Osteocyte (in vitro differentiated cells): ENCODE data around the gene CLDN11. TPM values are rescaled to one million over a fixed set of nuclear protein-coding genes. Genes with fewer than 3 reads are reported as not detected.

Source experiments
- DNase-seq: peaks from one replicate; pipeline ENCODE4 v3.0.0; 2021; ENCODE audit warnings: mixed read lengths; ENCODE audit not compliant: unreplicated experiment; ENCODE audit errors: extremely low spot score
- H3K27ac Mint-ChIP-seq: one replicate; pipeline ENCODE4 v1.8.0; 2021; ENCODE audit warnings: mild to moderate bottlenecking, mixed read lengths; ENCODE audit not compliant: unreplicated experiment
- H3K27me3 Mint-ChIP-seq: one replicate; pipeline ENCODE4 v1.8.0; 2021; ENCODE audit warnings: mixed read lengths; ENCODE audit not compliant: unreplicated experiment
- H3K36me3 Mint-ChIP-seq: one replicate; pipeline ENCODE4 v1.8.0; 2021; ENCODE audit warnings: mixed read lengths; ENCODE audit not compliant: unreplicated experiment
- H3K4me1 Mint-ChIP-seq: one replicate; pipeline ENCODE4 v1.8.0; 2021; ENCODE audit warnings: mixed read lengths; ENCODE audit not compliant: unreplicated experiment
- H3K4me3 Mint-ChIP-seq: one replicate; pipeline ENCODE4 v1.8.0; 2021; ENCODE audit warnings: mild to moderate bottlenecking, moderate library complexity, mixed read lengths; ENCODE audit not compliant: unreplicated experiment
- H3K9me3 Mint-ChIP-seq: one replicate; pipeline ENCODE4 v1.8.0; 2021; ENCODE audit warnings: mixed read lengths; ENCODE audit not compliant: unreplicated experiment
- total RNA-seq: library from RNA; stranded (reverse); gene quantifications from 2 replicates; pipeline ENCODE4 v1.2.1, GENCODE V29; 2021
- TF ChIP-seq, protein P1 (sequence below): fragments of 200-600 bp; sonication (generic); IDR thresholded peaks from 2 replicates; pipeline ENCODE4 v1.5.0; 2021; ENCODE audit warnings: antibody characterized with exemption, mild to moderate bottlenecking, moderate library complexity

CLDN11 gene
- total RNA-seq, 1 donor from 2014 or later = 13.8 TPM

DNA sequence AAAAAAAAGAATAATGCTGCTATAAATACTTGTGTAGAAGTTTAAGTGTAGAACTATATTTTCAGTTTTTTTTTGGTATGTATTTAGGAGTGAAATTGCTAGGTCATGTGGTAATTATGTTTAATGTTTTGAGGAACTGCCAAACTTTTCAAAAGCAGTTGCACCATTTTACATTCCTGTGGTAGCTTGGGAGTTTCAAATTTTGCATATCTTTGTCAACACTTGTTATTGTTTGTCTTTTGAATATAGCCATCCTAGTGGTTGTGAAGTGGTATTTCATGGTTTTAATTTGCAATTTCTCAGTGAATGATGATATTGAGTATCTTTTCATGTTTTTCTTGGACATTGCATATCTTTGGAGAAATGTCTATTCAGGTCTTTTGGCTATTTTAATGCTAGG lies 30.7 kb upstream of the CLDN11 start:
- Mint-ChIP-seq H3K4me3 (no peak overlapping the region), H3K9me3 (no peaks in the 10 kb centered on the region), H3K27ac (no peak overlapping the region), H3K4me1 (peaks cover 11% of the 10 kb centered on the region), H3K36me3 (peaks cover 53% of the 10 kb centered on the region), H3K27me3 (no peaks in the 10 kb centered on the region)
- TF ChIP-seq, protein P1, sequence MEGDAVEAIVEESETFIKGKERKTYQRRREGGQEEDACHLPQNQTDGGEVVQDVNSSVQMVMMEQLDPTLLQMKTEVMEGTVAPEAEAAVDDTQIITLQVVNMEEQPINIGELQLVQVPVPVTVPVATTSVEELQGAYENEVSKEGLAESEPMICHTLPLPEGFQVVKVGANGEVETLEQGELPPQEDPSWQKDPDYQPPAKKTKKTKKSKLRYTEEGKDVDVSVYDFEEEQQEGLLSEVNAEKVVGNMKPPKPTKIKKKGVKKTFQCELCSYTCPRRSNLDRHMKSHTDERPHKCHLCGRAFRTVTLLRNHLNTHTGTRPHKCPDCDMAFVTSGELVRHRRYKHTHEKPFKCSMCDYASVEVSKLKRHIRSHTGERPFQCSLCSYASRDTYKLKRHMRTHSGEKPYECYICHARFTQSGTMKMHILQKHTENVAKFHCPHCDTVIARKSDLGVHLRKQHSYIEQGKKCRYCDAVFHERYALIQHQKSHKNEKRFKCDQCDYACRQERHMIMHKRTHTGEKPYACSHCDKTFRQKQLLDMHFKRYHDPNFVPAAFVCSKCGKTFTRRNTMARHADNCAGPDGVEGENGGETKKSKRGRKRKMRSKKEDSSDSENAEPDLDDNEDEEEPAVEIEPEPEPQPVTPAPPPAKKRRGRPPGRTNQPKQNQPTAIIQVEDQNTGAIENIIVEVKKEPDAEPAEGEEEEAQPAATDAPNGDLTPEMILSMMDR = no peak
- no peak for DNase-seq

DNA sequence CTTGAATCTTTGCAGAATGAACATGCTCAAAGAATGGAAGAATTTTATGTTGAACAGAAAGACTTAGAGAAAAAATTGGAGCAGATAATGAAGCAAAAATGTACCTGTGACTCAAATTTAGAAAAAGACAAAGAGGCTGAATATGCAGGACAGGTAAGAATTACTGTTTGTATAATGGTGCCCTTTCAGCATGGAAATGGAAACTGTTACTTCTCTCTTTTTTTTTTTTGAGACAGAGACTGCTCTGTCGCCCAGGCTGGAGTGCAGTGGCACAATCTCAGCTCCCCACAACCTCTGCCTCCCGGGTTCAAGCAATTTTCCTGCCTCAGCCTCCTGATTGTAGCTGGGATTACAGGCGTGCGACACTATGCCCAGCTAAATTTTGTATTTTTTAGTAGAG lies 27.6 kb upstream of the CLDN11 start:
- Mint-ChIP-seq H3K9me3 (no peaks in the 10 kb centered on the region), H3K4me1 (no peaks in the 10 kb centered on the region), H3K27ac (no peak overlapping the region), H3K27me3 (no peaks in the 10 kb centered on the region), H3K36me3 (peaks cover 33% of the 10 kb centered on the region), H3K4me3 (no peak overlapping the region)
- no peak for DNase-seq
- TF ChIP-seq, protein P1 = no peak

DNA sequence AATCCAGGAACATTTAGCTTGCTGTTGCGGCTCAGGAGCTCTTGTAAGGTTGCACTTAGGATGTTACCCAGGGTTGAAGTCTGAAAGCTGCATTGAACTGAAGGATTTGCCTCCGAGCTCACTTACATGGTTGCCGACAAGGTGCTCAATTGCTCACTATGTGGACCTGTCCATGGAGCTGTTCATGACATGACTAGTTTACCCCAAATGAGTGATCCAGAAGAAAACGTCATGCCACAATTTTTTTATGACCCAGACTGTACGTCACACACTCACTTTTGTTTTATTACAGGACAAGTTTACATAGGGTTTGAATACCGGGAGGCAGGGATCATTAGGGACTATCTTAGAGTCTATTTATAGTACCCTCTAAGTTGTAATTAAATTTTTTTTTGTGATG lies 21.0 kb upstream of the CLDN11 start:
- DNase-seq = no peak
- TF ChIP-seq, protein P1 = no peak
- Mint-ChIP-seq H3K27ac (no peak overlapping the region), H3K4me3 (no peak overlapping the region), H3K36me3 (peaks cover 19% of the 10 kb centered on the region), H3K4me1 (no peaks in the 10 kb centered on the region), H3K27me3 (no peaks in the 10 kb centered on the region), H3K9me3 (peaks cover 3% of the 10 kb centered on the region)

DNA sequence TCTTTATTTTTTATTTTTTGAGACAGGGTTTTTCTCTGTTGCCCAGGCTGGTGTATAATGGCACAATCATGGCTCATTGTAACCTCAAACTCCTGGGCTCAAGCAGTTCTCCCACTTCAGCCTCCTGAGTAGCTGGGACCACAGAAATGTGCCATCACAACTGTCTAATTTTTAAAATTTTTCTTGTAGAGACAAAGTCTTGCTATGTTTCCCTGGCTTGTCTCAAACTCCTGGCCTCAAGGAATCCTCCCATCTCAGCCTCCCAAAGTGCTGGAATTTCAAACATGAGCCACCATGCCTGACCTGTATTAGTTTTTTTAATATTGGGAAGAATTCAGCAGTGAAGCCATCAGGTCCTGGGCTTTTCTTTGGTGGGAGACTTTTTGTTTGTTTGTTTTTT lies 13.6 kb upstream of the CLDN11 start:
- no peaks in the 10 kb centered on the region for H3K4me1 Mint-ChIP-seq
- H3K27ac Mint-ChIP-seq = no peak overlapping the region
- H3K27me3 Mint-ChIP-seq = no peaks in the 10 kb centered on the region
- TF ChIP-seq, protein P1 = no peak
- H3K4me3 Mint-ChIP-seq = no peak overlapping the region
- H3K9me3 Mint-ChIP-seq = peaks cover 6% of the 10 kb centered on the region
- H3K36me3 Mint-ChIP-seq = peaks cover 5% of the 10 kb centered on the region
- no peak for DNase-seq

DNA sequence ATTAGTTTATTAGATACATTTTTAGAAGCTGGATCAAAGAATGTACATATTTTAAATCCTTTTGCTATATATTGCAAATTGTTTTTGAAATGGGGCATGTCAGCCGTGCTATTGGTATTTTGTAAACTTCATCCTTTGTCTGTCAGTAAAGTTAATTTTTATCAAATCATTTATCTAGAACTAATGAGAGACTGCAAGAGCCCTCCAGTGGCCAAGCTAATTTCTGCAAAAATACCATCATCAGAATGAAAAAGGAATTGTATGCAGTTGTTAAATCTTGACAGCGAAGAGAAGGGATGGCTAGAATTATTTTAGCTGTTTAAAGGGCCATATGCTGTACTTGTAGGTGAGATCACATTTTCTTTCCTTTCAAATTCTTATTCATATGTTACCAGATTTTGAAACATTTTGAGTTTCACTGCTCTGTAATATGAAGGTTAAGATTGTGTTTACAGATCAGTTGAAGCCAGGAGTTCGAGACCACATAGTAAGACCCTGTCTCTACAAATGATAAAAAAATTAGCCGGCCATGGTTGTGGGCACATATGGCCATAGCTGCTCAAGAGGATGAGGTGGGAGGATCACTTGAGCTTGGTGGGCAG lies 8.1 kb upstream of the CLDN11 start:
- H3K27me3 Mint-ChIP-seq = no peaks in the 10 kb centered on the region
- TF ChIP-seq, protein P1 = peak; percentile 70
- no peaks in the 10 kb centered on the region for H3K9me3 Mint-ChIP-seq

More for the DNA sequence above, 8.1 kb upstream of the CLDN11 start:
- Mint-ChIP-seq H3K27ac (no peak overlapping the region), H3K36me3 (no peaks in the 10 kb centered on the region), H3K4me1 (peaks cover 9% of the 10 kb centered on the region), H3K4me3 (no peak overlapping the region)
- DNase-seq = no peak
